ENCODE data around the gene MOB1A. TPM values are rescaled to one million over a fixed set of nuclear protein-coding genes. Genes with fewer than 3 reads are reported as not detected.

MOB1A gene
- total RNA-seq, 1 experiment from 2014 or later = 116 TPM

- no peak for DNase-seq (ENCODE audit: low spot score)
- H3K9me3 ChIP-seq (ENCODE audit: low read depth, low read length, poor library complexity, severe bottlenecking) = no peaks in the 10 kb centered on the region
- CTCF ChIA-PET = interaction anchor here (0.6 to 1.1 kb wide), 3 partner anchors 11 to 38 kb away, joined by 4 to 6 read pairs (median 4); no protein-coding TSS in a partner anchor
- POLR2A ChIA-PET (ENCODE audit: low non-redundant PET) = interaction anchor here (0.6 kb wide), 2 partner anchors 50 to 473 kb away, joined by 4 to 6 read pairs; no protein-coding TSS in a partner anchor
- no peaks in the 10 kb centered on the region for H3K27me3 ChIP-seq (replicated peaks; ENCODE audit: insufficient read depth, low read depth, low read length, poor library complexity)
- BruUV-seq (replicated peaks) = no TSS peak
- TF ChIP-seq CTCF (conservative IDR thresholded peaks at IDR 0.05; ENCODE audit: low read depth, low read length) = no peak
- TF ChIP-seq EZH2 (IDR thresholded peaks at IDR 0.05; ENCODE audit: borderline replicate concordance, low read depth, low read length, poor library complexity, severe bottlenecking) = no peak
- H3K27ac ChIP-seq (ENCODE audit: low read depth, low read length, poor library complexity, severe bottlenecking) = no peak overlapping the region
- no peak overlapping the region for H3K4me3 ChIP-seq (ENCODE audit: low read depth, low read length, poor library complexity, severe bottlenecking)
- intact Hi-C loops (cut with micrococcal nuclease; ENCODE audit: unreplicated experiment) = no loop called here
- peaks cover 21% of the 10 kb centered on the region for H3K36me3 ChIP-seq (ENCODE audit: insufficient read depth, low read length, poor library complexity, severe bottlenecking)
- H3K4me1 ChIP-seq (ENCODE audit: insufficient read depth, low read length, poor library complexity, severe bottlenecking) = peaks cover 11% of the 10 kb centered on the region
These were observed 28.9 kb downstream of the MOB1A start for GRCh38 chr2:74149570-74150319.

GRCh38 chr2:74149247-74149525, 29.5 kb downstream of the MOB1A start:
- CTCF ChIA-PET = no interaction called here
- TF ChIP-seq EZH2 (IDR thresholded peaks at IDR 0.05; ENCODE audit: borderline replicate concordance, low read depth, low read length, poor library complexity, severe bottlenecking) (no peak), CTCF (conservative IDR thresholded peaks at IDR 0.05; ENCODE audit: low read depth, low read length) (no peak)
- no peak overlapping the region for H3K4me3 ChIP-seq (ENCODE audit: low read depth, low read length, poor library complexity, severe bottlenecking)
- POLR2A ChIA-PET (ENCODE audit: low non-redundant PET) = no interaction called here
- no peak for DNase-seq (ENCODE audit: low spot score)
- H3K27me3 ChIP-seq (replicated peaks; ENCODE audit: insufficient read depth, low read depth, low read length, poor library complexity) = no peaks in the 10 kb centered on the region
- no peak overlapping the region for H3K27ac ChIP-seq (ENCODE audit: low read depth, low read length, poor library complexity, severe bottlenecking)
- no peaks in the 10 kb centered on the region for H3K9me3 ChIP-seq (ENCODE audit: low read depth, low read length, poor library complexity, severe bottlenecking)
- BruUV-seq (replicated peaks) = no TSS peak
- intact Hi-C loops (cut with micrococcal nuclease; ENCODE audit: unreplicated experiment) = no loop called here
- H3K36me3 ChIP-seq (ENCODE audit: insufficient read depth, low read length, poor library complexity, severe bottlenecking) = peaks cover 21% of the 10 kb centered on the region
- H3K4me1 ChIP-seq (ENCODE audit: insufficient read depth, low read length, poor library complexity, severe bottlenecking) = peaks cover 11% of the 10 kb centered on the region

- H3K36me3 ChIP-seq (ENCODE audit: insufficient read depth, low read length, poor library complexity, severe bottlenecking) = peaks cover 18% of the 10 kb centered on the region
- TF ChIP-seq EZH2 (IDR thresholded peaks at IDR 0.05; ENCODE audit: borderline replicate concordance, low read depth, low read length, poor library complexity, severe bottlenecking) (no peak), CTCF (conservative IDR thresholded peaks at IDR 0.05; ENCODE audit: low read depth, low read length) (no peak)
- peak overlapping the region; percentile 97 for H3K4me3 ChIP-seq (ENCODE audit: low read depth, low read length, poor library complexity, severe bottlenecking)
- BruUV-seq (replicated peaks) = TSS peak; percentile 67
- DNase-seq (ENCODE audit: low spot score) = no peak
- H3K9me3 ChIP-seq (ENCODE audit: low read depth, low read length, poor library complexity, severe bottlenecking) = no peaks in the 10 kb centered on the region
- ChIA-PET POLR2A (ENCODE audit: low non-redundant PET) (no interaction called here), CTCF (no interaction called here)
- H3K4me1 ChIP-seq (ENCODE audit: insufficient read depth, low read length, poor library complexity, severe bottlenecking) = peaks cover 11% of the 10 kb centered on the region
- H3K27me3 ChIP-seq (replicated peaks; ENCODE audit: insufficient read depth, low read depth, low read length, poor library complexity) = no peaks in the 10 kb centered on the region
- intact Hi-C loops (cut with micrococcal nuclease; ENCODE audit: unreplicated experiment) = no loop called here
- no peak overlapping the region for H3K27ac ChIP-seq (ENCODE audit: low read depth, low read length, poor library complexity, severe bottlenecking)
These were observed 30.0 kb downstream of the MOB1A start for GRCh38 chr2:74148457-74149246.

Measured in A673 (cell line).